A549 (cell line): ENCODE results near the gene ZNF574.

ENCODE experiments used
- CBX2 ChIP-seq: fragments of 200-600 bp; sonication (generic); IDR thresholded peaks from 2 replicates; pipeline ENCODE4 v1.6.1; 2016; ENCODE audit warnings: low read depth, mild to moderate bottlenecking, borderline replicate concordance
- EP300 ChIP-seq, 2 experiments: fragments of >200 bp; sonication (Bioruptor Twin); formaldehyde crosslinking; IDR thresholded peaks; 2 replicates in 1 of 2; 3 replicates in 1 of 2; pipeline ENCODE4 v1.6.1; 2016 to 2017
- ESRRA ChIP-seq: fragments of 150-350 bp; IDR thresholded peaks from 2 replicates; pipeline ENCODE4 v1.6.1; 2014; ENCODE audit warnings: mild to moderate bottlenecking, low read length, borderline replicate concordance
- GATA3 ChIP-seq: IDR thresholded peaks from 2 replicates; pipeline ENCODE4 v1.6.1; 2012; ENCODE audit warnings: borderline replicate concordance
- POLR2A ChIP-seq: IDR thresholded peaks from 2 replicates; pipeline ENCODE4 v1.6.1; 2012; ENCODE audit warnings: mild to moderate bottlenecking, low read length
- RFX5 ChIP-seq: fragments of 450-650 bp; IDR thresholded peaks from 2 replicates; pipeline ENCODE4 v1.7.1; 2014; ENCODE audit warnings: antibody characterized with exemption, mild to moderate bottlenecking, moderate library complexity
- TF ChIP-seq, protein P1 (sequence below): fragments of >200 bp; sonication (Bioruptor Twin); formaldehyde crosslinking; IDR thresholded peaks from 3 replicates; pipeline ENCODE4 v1.5.1; 2016
- TF ChIP-seq, protein P2 (sequence below): fragments of 450-650 bp; IDR thresholded peaks from 2 replicates; pipeline ENCODE4 v1.6.1; 2014; ENCODE audit warnings: antibody characterized with exemption
- TF ChIP-seq, protein P3 (sequence below): fragments of 150-350 bp; IDR thresholded peaks from 2 replicates; pipeline ENCODE4 v1.6.1; 2014; ENCODE audit warnings: low read depth, mild to moderate bottlenecking, low read length

DNA sequence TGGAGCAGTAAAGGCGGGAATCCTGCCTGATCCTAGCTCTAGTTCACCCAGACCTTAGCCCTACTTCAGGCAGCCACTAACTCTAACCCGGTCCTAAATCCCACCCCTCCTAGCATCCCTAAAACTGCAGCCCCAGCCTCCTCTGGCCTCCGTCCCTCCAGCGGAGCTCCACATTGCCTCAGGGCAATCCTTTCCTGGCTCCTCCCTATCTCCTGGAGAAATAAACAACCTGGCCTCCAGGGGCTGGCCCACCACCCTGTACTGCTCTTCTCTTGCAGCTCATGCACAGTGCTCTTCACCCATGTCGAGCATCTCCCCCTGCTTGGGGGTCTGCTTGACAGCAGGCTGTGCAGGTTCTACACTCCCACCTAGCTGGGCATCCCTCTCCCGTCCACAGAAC is 49.6 kb downstream of the ZNF574 start:
- TF ChIP-seq EP300 (IDR thresholded peaks at IDR 0.05) (no peak), POLR2A (no peak), CBX2 (no peak), ESRRA (no peak), GATA3 (no peak), RFX5 (no peak)
- TF ChIP-seq, protein P1, sequence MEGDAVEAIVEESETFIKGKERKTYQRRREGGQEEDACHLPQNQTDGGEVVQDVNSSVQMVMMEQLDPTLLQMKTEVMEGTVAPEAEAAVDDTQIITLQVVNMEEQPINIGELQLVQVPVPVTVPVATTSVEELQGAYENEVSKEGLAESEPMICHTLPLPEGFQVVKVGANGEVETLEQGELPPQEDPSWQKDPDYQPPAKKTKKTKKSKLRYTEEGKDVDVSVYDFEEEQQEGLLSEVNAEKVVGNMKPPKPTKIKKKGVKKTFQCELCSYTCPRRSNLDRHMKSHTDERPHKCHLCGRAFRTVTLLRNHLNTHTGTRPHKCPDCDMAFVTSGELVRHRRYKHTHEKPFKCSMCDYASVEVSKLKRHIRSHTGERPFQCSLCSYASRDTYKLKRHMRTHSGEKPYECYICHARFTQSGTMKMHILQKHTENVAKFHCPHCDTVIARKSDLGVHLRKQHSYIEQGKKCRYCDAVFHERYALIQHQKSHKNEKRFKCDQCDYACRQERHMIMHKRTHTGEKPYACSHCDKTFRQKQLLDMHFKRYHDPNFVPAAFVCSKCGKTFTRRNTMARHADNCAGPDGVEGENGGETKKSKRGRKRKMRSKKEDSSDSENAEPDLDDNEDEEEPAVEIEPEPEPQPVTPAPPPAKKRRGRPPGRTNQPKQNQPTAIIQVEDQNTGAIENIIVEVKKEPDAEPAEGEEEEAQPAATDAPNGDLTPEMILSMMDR = no peak
- TF ChIP-seq, protein P2, sequence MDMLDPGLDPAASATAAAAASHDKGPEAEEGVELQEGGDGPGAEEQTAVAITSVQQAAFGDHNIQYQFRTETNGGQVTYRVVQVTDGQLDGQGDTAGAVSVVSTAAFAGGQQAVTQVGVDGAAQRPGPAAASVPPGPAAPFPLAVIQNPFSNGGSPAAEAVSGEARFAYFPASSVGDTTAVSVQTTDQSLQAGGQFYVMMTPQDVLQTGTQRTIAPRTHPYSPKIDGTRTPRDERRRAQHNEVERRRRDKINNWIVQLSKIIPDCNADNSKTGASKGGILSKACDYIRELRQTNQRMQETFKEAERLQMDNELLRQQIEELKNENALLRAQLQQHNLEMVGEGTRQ = no peak
- TF ChIP-seq, protein P3, sequence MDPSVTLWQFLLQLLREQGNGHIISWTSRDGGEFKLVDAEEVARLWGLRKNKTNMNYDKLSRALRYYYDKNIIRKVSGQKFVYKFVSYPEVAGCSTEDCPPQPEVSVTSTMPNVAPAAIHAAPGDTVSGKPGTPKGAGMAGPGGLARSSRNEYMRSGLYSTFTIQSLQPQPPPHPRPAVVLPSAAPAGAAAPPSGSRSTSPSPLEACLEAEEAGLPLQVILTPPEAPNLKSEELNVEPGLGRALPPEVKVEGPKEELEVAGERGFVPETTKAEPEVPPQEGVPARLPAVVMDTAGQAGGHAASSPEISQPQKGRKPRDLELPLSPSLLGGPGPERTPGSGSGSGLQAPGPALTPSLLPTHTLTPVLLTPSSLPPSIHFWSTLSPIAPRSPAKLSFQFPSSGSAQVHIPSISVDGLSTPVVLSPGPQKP = no peak
